GM12892 (cell line): ENCODE measurements around the gene TMEM80.

Experiments
- POLR2A ChIP-seq: IDR thresholded peaks from 2 replicates; pipeline ENCODE4 v1.6.1; 2011; ENCODE audit warnings: low read depth, low read length, control low read depth
- POLR2AphosphoS5 ChIP-seq: IDR thresholded peaks from 2 replicates; pipeline ENCODE4 v1.6.1; 2011; ENCODE audit warnings: low read depth, low read length, control low read depth
- TAF1 ChIP-seq: IDR thresholded peaks from 2 replicates; pipeline ENCODE4 v1.6.1; 2011; ENCODE audit warnings: low read depth, mild to moderate bottlenecking, control low read depth, low read length, borderline replicate concordance

GRCh38 chr11:748007-748359, 52.4 kb downstream of the TMEM80 start:
- TF ChIP-seq POLR2A, result no peak
- TF ChIP-seq POLR2AphosphoS5, result no peak
- TF ChIP-seq TAF1, result no peak
